SHP77 treated with DMSO at 0.1 percent for 48 hours (cell line): ENCODE data around the gene COTL1.
"Not testable (repeated sequence)": the region's sequence is repeated elsewhere in the genome, so short reads cannot be mapped to it uniquely, and the experiment has no call there.

Experiments
- DNase-seq: peaks from one replicate; lab custom pipeline; 2025; lab: John Stamatoyannopoulos, UW

The COTL1 gene

GRCh38 chr16:84569382-84569987 lies 48.4 kb downstream of the COTL1 start:
- DNase-seq: no peak

- no peak for DNase-seq
Observed at GRCh38 chr16:84568066-84568465, 49.8 kb downstream of the COTL1 start.

- no peak for DNase-seq
Observed at GRCh38 chr16:84567286-84567962, 50.5 kb downstream of the COTL1 start.

GRCh38 chr16:84566545-84567257 lies 51.2 kb downstream of the COTL1 start:
- DNase-seq: no peak

GRCh38 chr16:84565669-84566495 lies 52.0 kb downstream of the COTL1 start:
- no peak for DNase-seq

GRCh38 chr16:84563786-84564420 lies 54.0 kb downstream of the COTL1 start:
- DNase-seq: no peak

- no peak for DNase-seq
Observed at GRCh38 chr16:84563064-84563715, 54.7 kb downstream of the COTL1 start.

GRCh38 chr16:84562174-84562815 lies 55.6 kb downstream of the COTL1 start:
- no peak for DNase-seq

GRCh38 chr16:84561291-84561690 lies 56.6 kb downstream of the COTL1 start:
- DNase-seq: no peak

GRCh38 chr16:84560269-84560668 lies 57.6 kb downstream of the COTL1 start:
- no peak for DNase-seq

GRCh38 chr16:84559311-84559932 lies 58.5 kb downstream of the COTL1 start:
- no peak for DNase-seq

GRCh38 chr16:84558850-84559249 lies 59.0 kb downstream of the COTL1 start:
- not testable (repeated sequence) for DNase-seq

GRCh38 chr16:84557504-84557903 lies 60.4 kb downstream of the COTL1 start:
- no peak for DNase-seq

- no peak for DNase-seq
Observed at GRCh38 chr16:84557059-84557458, 60.8 kb downstream of the COTL1 start.

GRCh38 chr16:84555418-84556196 lies 62.3 kb downstream of the COTL1 start:
- DNase-seq: no peak

GRCh38 chr16:84554627-84555328 lies 63.1 kb downstream of the COTL1 start:
- no peak for DNase-seq

- no peak for DNase-seq
Observed at GRCh38 chr16:84553873-84554399, 63.9 kb downstream of the COTL1 start.

- DNase-seq: no peak
Observed at GRCh38 chr16:84552135-84552534, 65.7 kb downstream of the COTL1 start.

- no peak for DNase-seq
Observed at GRCh38 chr16:84550096-84550495, 67.8 kb downstream of the COTL1 start.
